GM10248 (cell line): ENCODE measurements around the gene PADI2.

Experiments
- CTCF ChIA-PET: fragments of 300-600 bp; sonication (Branson Sonifier 250); formaldehyde crosslinking; extraction: SDS; loops from one replicate; lab custom pipeline; 2021; ENCODE audit warnings: antibody characterized with exemption; lab: Yijun Ruan, JAX
- POLR2A ChIA-PET: fragments of 350-650 bp; sonication (Branson Sonifier 250); formaldehyde crosslinking; extraction: SDS; loops from one replicate; lab custom pipeline; 2020; ENCODE audit warnings: antibody characterized with exemption; lab: Yijun Ruan, JAX
- DNase-seq: peaks from one replicate; pipeline ENCODE4 v3.0.0; 2012; ENCODE audit errors: extremely low spot score
- CTCF ChIP-seq: IDR thresholded peaks from 2 replicates; pipeline ENCODE4 v1.5.1; 2012; ENCODE audit warnings: mild to moderate bottlenecking, low read depth; ENCODE audit errors: extremely low read depth, missing control alignments, control extremely low read depth

Gene PADI2

GRCh38 chr1:17017435-17017834 lies 101.8 kb downstream of the PADI2 start:
- ChIA-PET CTCF (interaction anchor here (1.4 to 1.9 kb wide), 3 partner anchors 16 to 57 kb away, joined by 3 to 8 read pairs (median 4); no protein-coding TSS in a partner anchor), POLR2A (interaction anchor here (0.7 kb wide), 1 partner anchor 9 kb away, joined by 4 read pairs; no protein-coding TSS in a partner anchor)
- TF ChIP-seq CTCF = no peak
- no peak for DNase-seq
